ENCODE measurements around the gene NELL2.
"Not testable (repeated sequence)": the region's sequence is repeated elsewhere in the genome, so short reads cannot be mapped to it uniquely, and the experiment has no call there.

Gene NELL2

GRCh38 chr12:44851586-44851985, 24.5 kb downstream of the NELL2 start:
- Histone ChIP-seq H3K9ac (ENCODE audit: low read depth in 1 of 2, low read length in 2 of 2) (no peak overlapping the region), H3K9me3 (ENCODE audit: control insufficient read depth in 1 of 2, low read length in 2 of 2) (no peaks in the 10 kb centered on the region), H3K27me3 (ENCODE audit: control insufficient read depth in 1 of 2, insufficient read depth in 2 of 2, low read length in 2 of 2) (peaks cover 0 to 3% of the 10 kb centered on the region in 2 donors), H3K4me3 (ENCODE audit: low read depth in 1 of 2, low read length in 2 of 2) (no peak overlapping the region), H3K4me1 (ENCODE audit: control insufficient read depth in 1 of 2, insufficient read depth in 2 of 2, low read length in 2 of 2) (peaks cover 0 to 4% of the 10 kb centered on the region in 2 donors), H3K36me3 (ENCODE audit: control insufficient read depth in 1 of 2, insufficient read depth in 2 of 2, low read length in 2 of 2) (no peaks in the 10 kb centered on the region), H3K27ac (ENCODE audit: low read depth, low read length) (no peak overlapping the region)

- H3K9ac ChIP-seq (ENCODE audit: low read depth in 1 of 2, low read length in 2 of 2) = no peak overlapping the region
- H3K27me3 ChIP-seq (ENCODE audit: control insufficient read depth in 1 of 2, insufficient read depth in 2 of 2, low read length in 2 of 2) = peaks cover 0 to 3% of the 10 kb centered on the region in 2 donors
- H3K27ac ChIP-seq (ENCODE audit: low read depth, low read length) = no peak overlapping the region
- no peak overlapping the region for H3K4me3 ChIP-seq (ENCODE audit: low read depth in 1 of 2, low read length in 2 of 2)
- peaks cover 0 to 4% of the 10 kb centered on the region in 2 donors for H3K4me1 ChIP-seq (ENCODE audit: control insufficient read depth in 1 of 2, insufficient read depth in 2 of 2, low read length in 2 of 2)
- H3K9me3 ChIP-seq (ENCODE audit: control insufficient read depth in 1 of 2, low read length in 2 of 2) = no peaks in the 10 kb centered on the region
- no peaks in the 10 kb centered on the region for H3K36me3 ChIP-seq (ENCODE audit: control insufficient read depth in 1 of 2, insufficient read depth in 2 of 2, low read length in 2 of 2)
Measured at GRCh38 chr12:44848703-44849085, 27.4 kb downstream of the NELL2 start.

GRCh38 chr12:44847888-44848702, 28.0 kb downstream of the NELL2 start:
- H3K36me3 ChIP-seq (ENCODE audit: control insufficient read depth in 1 of 2, insufficient read depth in 2 of 2, low read length in 2 of 2) = no peaks in the 10 kb centered on the region
- no peak overlapping the region for H3K4me3 ChIP-seq (ENCODE audit: low read depth in 1 of 2, low read length in 2 of 2)
- peaks cover 0 to 3% of the 10 kb centered on the region in 2 donors for H3K27me3 ChIP-seq (ENCODE audit: control insufficient read depth in 1 of 2, insufficient read depth in 2 of 2, low read length in 2 of 2)
- H3K27ac ChIP-seq (ENCODE audit: low read depth, low read length) = no peak overlapping the region
- H3K4me1 ChIP-seq (ENCODE audit: control insufficient read depth in 1 of 2, insufficient read depth in 2 of 2, low read length in 2 of 2) = peaks cover 0 to 4% of the 10 kb centered on the region in 2 donors
- no peak overlapping the region for H3K9ac ChIP-seq (ENCODE audit: low read depth in 1 of 2, low read length in 2 of 2)
- H3K9me3 ChIP-seq (ENCODE audit: control insufficient read depth in 1 of 2, low read length in 2 of 2) = no peaks in the 10 kb centered on the region

GRCh38 chr12:44847403-44847802, 28.7 kb downstream of the NELL2 start:
- H3K36me3 ChIP-seq (ENCODE audit: control insufficient read depth in 1 of 2, insufficient read depth in 2 of 2, low read length in 2 of 2) = no peaks in the 10 kb centered on the region
- peaks cover 0 to 4% of the 10 kb centered on the region in 2 donors for H3K4me1 ChIP-seq (ENCODE audit: control insufficient read depth in 1 of 2, insufficient read depth in 2 of 2, low read length in 2 of 2)
- no peak overlapping the region for H3K27ac ChIP-seq (ENCODE audit: low read depth, low read length)

GRCh38 chr12:44846826-44847225, 29.3 kb downstream of the NELL2 start:
- Histone ChIP-seq H3K27me3 (ENCODE audit: control insufficient read depth in 1 of 2, insufficient read depth in 2 of 2, low read length in 2 of 2) (peaks cover 0 to 3% of the 10 kb centered on the region in 2 donors), H3K9ac (ENCODE audit: low read depth in 1 of 2, low read length in 2 of 2) (no peak overlapping the region), H3K4me1 (ENCODE audit: control insufficient read depth in 1 of 2, insufficient read depth in 2 of 2, low read length in 2 of 2) (peaks cover 0 to 4% of the 10 kb centered on the region in 2 donors), H3K27ac (ENCODE audit: low read depth, low read length) (no peak overlapping the region), H3K9me3 (ENCODE audit: control insufficient read depth in 1 of 2, low read length in 2 of 2) (no peaks in the 10 kb centered on the region), H3K4me3 (ENCODE audit: low read depth in 1 of 2, low read length in 2 of 2) (no peak overlapping the region), H3K36me3 (ENCODE audit: control insufficient read depth in 1 of 2, insufficient read depth in 2 of 2, low read length in 2 of 2) (no peaks in the 10 kb centered on the region)

More at GRCh38 chr12:44847403-44847802, 28.7 kb downstream of the NELL2 start:
- Histone ChIP-seq H3K9ac (ENCODE audit: low read depth in 1 of 2, low read length in 2 of 2) (no peak overlapping the region), H3K27me3 (ENCODE audit: control insufficient read depth in 1 of 2, insufficient read depth in 2 of 2, low read length in 2 of 2) (peaks cover 0 to 3% of the 10 kb centered on the region in 2 donors), H3K4me3 (ENCODE audit: low read depth in 1 of 2, low read length in 2 of 2) (no peak overlapping the region), H3K9me3 (ENCODE audit: control insufficient read depth in 1 of 2, low read length in 2 of 2) (no peaks in the 10 kb centered on the region)

- H3K27me3 ChIP-seq (ENCODE audit: control insufficient read depth in 1 of 2, insufficient read depth in 2 of 2, low read length in 2 of 2) = no peaks in the 10 kb centered on the region
- no peak overlapping the region for H3K27ac ChIP-seq (ENCODE audit: low read depth, low read length)
- H3K9me3 ChIP-seq (ENCODE audit: control insufficient read depth in 1 of 2, low read length in 2 of 2) = no peaks in the 10 kb centered on the region
- no peaks in the 10 kb centered on the region for H3K36me3 ChIP-seq (ENCODE audit: control insufficient read depth in 1 of 2, insufficient read depth in 2 of 2, low read length in 2 of 2)
- H3K4me1 ChIP-seq (ENCODE audit: control insufficient read depth in 1 of 2, insufficient read depth in 2 of 2, low read length in 2 of 2) = peaks cover 0 to 4% of the 10 kb centered on the region in 2 donors
- no peak overlapping the region for H3K9ac ChIP-seq (ENCODE audit: low read depth in 1 of 2, low read length in 2 of 2)
- no peak overlapping the region for H3K4me3 ChIP-seq (ENCODE audit: low read depth in 1 of 2, low read length in 2 of 2)
Measured at GRCh38 chr12:44842669-44843068, 33.4 kb downstream of the NELL2 start.

- H3K4me3 ChIP-seq (ENCODE audit: low read depth in 1 of 2, low read length in 2 of 2) = no peak overlapping the region
Measured at GRCh38 chr12:44839785-44840184, 36.3 kb downstream of the NELL2 start.

GRCh38 chr12:44837114-44837755, 38.9 kb downstream of the NELL2 start:
- no peaks in the 10 kb centered on the region for H3K36me3 ChIP-seq (ENCODE audit: control insufficient read depth in 1 of 2, insufficient read depth in 2 of 2, low read length in 2 of 2)
- no peak overlapping the region for H3K4me3 ChIP-seq (ENCODE audit: low read depth in 1 of 2, low read length in 2 of 2)
- H3K4me1 ChIP-seq (ENCODE audit: control insufficient read depth in 1 of 2, insufficient read depth in 2 of 2, low read length in 2 of 2) = peaks cover 24 to 33% of the 10 kb centered on the region in 2 donors
- H3K27me3 ChIP-seq (ENCODE audit: control insufficient read depth in 1 of 2, insufficient read depth in 2 of 2, low read length in 2 of 2) = no peaks in the 10 kb centered on the region
- no peaks in the 10 kb centered on the region for H3K9me3 ChIP-seq (ENCODE audit: control insufficient read depth in 1 of 2, low read length in 2 of 2)
- H3K27ac ChIP-seq (ENCODE audit: low read depth, low read length) = no peak overlapping the region
- H3K9ac ChIP-seq (ENCODE audit: low read depth in 1 of 2, low read length in 2 of 2) = no peak overlapping the region

More at GRCh38 chr12:44839785-44840184, 36.3 kb downstream of the NELL2 start:
- Histone ChIP-seq H3K9ac (ENCODE audit: low read depth in 1 of 2, low read length in 2 of 2) (no peak overlapping the region), H3K4me1 (ENCODE audit: control insufficient read depth in 1 of 2, insufficient read depth in 2 of 2, low read length in 2 of 2) (peaks cover 13 to 22% of the 10 kb centered on the region in 2 donors), H3K27me3 (ENCODE audit: control insufficient read depth in 1 of 2, insufficient read depth in 2 of 2, low read length in 2 of 2) (no peaks in the 10 kb centered on the region), H3K36me3 (ENCODE audit: control insufficient read depth in 1 of 2, insufficient read depth in 2 of 2, low read length in 2 of 2) (no peaks in the 10 kb centered on the region), H3K9me3 (ENCODE audit: control insufficient read depth in 1 of 2, low read length in 2 of 2) (no peaks in the 10 kb centered on the region), H3K27ac (ENCODE audit: low read depth, low read length) (no peak overlapping the region)

GRCh38 chr12:44835641-44836379, 40.3 kb downstream of the NELL2 start:
- H3K9ac ChIP-seq (ENCODE audit: low read depth in 1 of 2, low read length in 2 of 2) = no peak overlapping the region

GRCh38 chr12:44834996-44835395, 41.1 kb downstream of the NELL2 start:
- peaks cover 24 to 37% of the 10 kb centered on the region in 2 donors for H3K4me1 ChIP-seq (ENCODE audit: control insufficient read depth in 1 of 2, insufficient read depth in 2 of 2, low read length in 2 of 2)
- H3K27me3 ChIP-seq (ENCODE audit: control insufficient read depth in 1 of 2, insufficient read depth in 2 of 2, low read length in 2 of 2); H3K4me3 ChIP-seq (ENCODE audit: low read depth in 1 of 2, low read length in 2 of 2); H3K9me3 ChIP-seq (ENCODE audit: control insufficient read depth in 1 of 2, low read length in 2 of 2); H3K36me3 ChIP-seq (ENCODE audit: control insufficient read depth in 1 of 2, insufficient read depth in 2 of 2, low read length in 2 of 2); H3K9ac ChIP-seq (ENCODE audit: low read depth in 1 of 2, low read length in 2 of 2); H3K27ac ChIP-seq (ENCODE audit: low read depth, low read length): not testable (repeated sequence)

More at GRCh38 chr12:44835641-44836379, 40.3 kb downstream of the NELL2 start:
- Histone ChIP-seq H3K9me3 (ENCODE audit: control insufficient read depth in 1 of 2, low read length in 2 of 2) (no peaks in the 10 kb centered on the region), H3K36me3 (ENCODE audit: control insufficient read depth in 1 of 2, insufficient read depth in 2 of 2, low read length in 2 of 2) (no peaks in the 10 kb centered on the region), H3K27ac (ENCODE audit: low read depth, low read length) (no peak overlapping the region), H3K4me1 (ENCODE audit: control insufficient read depth in 1 of 2, insufficient read depth in 2 of 2, low read length in 2 of 2) (peaks cover 24 to 37% of the 10 kb centered on the region in 2 donors), H3K27me3 (ENCODE audit: control insufficient read depth in 1 of 2, insufficient read depth in 2 of 2, low read length in 2 of 2) (no peaks in the 10 kb centered on the region), H3K4me3 (ENCODE audit: low read depth in 1 of 2, low read length in 2 of 2) (no peak overlapping the region)
